HG02885 (cell line): ENCODE results near the gene FCER2.
"Not testable (repeated sequence)": the region's sequence is repeated elsewhere in the genome, so short reads cannot be mapped to it uniquely, and the experiment has no call there.

Experiments
- ATAC-seq: cut with Tn5 transposase; IDR thresholded peaks from one replicate; pipeline ENCODE4 v1.9.1; 2021; ENCODE audit warnings: mild to moderate bottlenecking; ENCODE audit not compliant: unreplicated experiment, poor library complexity

Gene FCER2

GRCh38 chr19:7654401-7654800 is 47.5 kb downstream of the FCER2 start:
- no peak for ATAC-seq

- no peak for ATAC-seq
Observed at GRCh38 chr19:7652061-7652641, 49.8 kb downstream of the FCER2 start.

GRCh38 chr19:7650148-7650547 is 51.8 kb downstream of the FCER2 start:
- ATAC-seq, result no peak

GRCh38 chr19:7648265-7649014 is 53.5 kb downstream of the FCER2 start:
- no peak for ATAC-seq

GRCh38 chr19:7647156-7647555 is 54.8 kb downstream of the FCER2 start:
- no peak for ATAC-seq

GRCh38 chr19:7646426-7646700 is 55.6 kb downstream of the FCER2 start:
- no peak for ATAC-seq

- no peak for ATAC-seq
Observed at GRCh38 chr19:7645656-7646425, 56.1 kb downstream of the FCER2 start.

GRCh38 chr19:7645163-7645562 is 56.8 kb downstream of the FCER2 start:
- ATAC-seq, result no peak

GRCh38 chr19:7644550-7644877 is 57.4 kb downstream of the FCER2 start:
- no peak for ATAC-seq

- not testable (repeated sequence) for ATAC-seq
Observed at GRCh38 chr19:7643629-7644549, 58.0 kb downstream of the FCER2 start.

GRCh38 chr19:7643031-7643415 is 58.9 kb downstream of the FCER2 start:
- no peak for ATAC-seq

- no peak for ATAC-seq
Observed at GRCh38 chr19:7642295-7643030, 59.5 kb downstream of the FCER2 start.

- no peak for ATAC-seq
Observed at GRCh38 chr19:7641290-7642276, 60.3 kb downstream of the FCER2 start.

GRCh38 chr19:7640803-7641202 is 61.1 kb downstream of the FCER2 start:
- ATAC-seq, result no peak

- no peak for ATAC-seq
Observed at GRCh38 chr19:7639863-7640348, 62.0 kb downstream of the FCER2 start.

- ATAC-seq, result no peak
Observed at GRCh38 chr19:7638802-7639465, 63.0 kb downstream of the FCER2 start.
